NCI-H2029 (cell line): ENCODE measurements around the gene OR2V1.
"Not testable (repeated sequence)": the region's sequence is repeated elsewhere in the genome, so short reads cannot be mapped to it uniquely, and the experiment has no call there.

ENCODE experiments used
- DNase-seq: peaks from one replicate; lab custom pipeline; 2025; lab: John Stamatoyannopoulos, UW

Gene OR2V1

DNA sequence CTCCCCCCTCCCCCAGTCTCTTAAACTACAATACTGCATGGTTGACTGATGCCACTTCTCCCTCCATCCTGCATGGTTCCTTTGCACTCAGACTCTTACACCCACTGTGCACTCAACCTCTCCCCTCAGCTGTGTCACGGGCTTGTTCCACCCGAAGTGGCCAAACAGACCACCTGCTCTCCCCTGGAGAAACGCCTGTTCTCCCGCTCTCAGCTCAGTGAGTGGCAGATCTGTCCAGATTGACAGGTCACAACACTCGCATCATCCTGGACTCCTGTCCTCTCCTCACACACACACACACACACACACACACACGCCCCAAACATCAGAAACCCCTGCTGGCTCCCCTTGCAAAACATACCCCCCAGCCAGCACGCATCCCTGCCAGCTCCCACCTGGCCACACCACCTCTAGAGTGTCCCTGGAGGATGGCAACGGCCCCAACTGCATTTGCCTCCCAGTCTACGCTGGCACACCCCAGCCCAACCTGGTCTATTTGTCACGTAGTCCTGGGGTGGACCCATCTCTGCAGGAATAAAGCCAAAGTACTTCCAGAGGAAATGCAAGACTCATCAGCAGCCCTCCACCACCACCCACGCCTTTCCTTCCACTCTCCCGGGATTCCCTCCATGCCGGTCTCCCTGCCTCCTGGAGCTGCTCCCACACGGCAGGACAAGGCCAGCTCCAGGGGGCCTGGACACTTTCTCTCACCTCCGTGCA lies 2.9 kb downstream of the OR2V1 start:
- DNase-seq: no peak

DNA sequence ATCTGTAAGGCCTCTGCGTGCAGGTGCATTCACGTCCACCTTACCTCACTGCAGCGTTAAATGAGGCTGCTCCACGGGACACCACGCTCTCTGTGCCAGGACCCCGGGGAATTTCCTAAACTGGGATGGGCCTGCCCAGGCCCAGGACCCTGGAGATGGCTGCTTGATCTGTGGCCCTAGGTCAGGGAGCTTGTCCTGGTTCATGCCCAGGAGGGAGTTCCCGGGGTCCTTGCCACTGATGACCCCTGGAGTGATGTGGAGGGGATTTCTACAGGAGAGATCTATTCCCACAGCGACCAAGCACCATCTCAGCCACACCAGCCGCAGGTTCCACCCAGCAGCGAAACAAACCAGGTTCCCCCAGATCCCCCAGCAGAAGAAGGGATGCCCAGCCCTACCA lies 3.5 kb downstream of the OR2V1 start:
- DNase-seq: no peak

DNA sequence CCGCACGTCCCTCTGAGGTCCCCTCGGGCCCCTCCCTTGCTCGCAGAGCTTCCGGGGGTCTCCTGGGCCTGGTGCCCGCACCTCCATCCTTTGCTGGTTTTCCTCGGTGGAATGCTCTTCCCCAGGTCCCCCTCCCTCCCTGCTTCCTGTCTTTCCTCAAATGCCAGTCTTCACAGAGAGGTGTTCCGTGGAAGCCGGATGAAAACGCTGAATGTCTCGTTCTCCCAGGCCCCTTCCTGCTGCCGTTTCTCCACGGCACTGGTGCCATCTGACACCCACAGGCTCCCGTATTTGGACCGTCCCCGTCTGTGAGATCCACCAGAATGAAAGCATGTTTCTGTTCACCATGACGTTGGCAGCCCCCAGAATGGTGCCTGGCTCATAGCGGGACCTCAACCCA lies 4.1 kb downstream of the OR2V1 start:
- no peak for DNase-seq

DNA sequence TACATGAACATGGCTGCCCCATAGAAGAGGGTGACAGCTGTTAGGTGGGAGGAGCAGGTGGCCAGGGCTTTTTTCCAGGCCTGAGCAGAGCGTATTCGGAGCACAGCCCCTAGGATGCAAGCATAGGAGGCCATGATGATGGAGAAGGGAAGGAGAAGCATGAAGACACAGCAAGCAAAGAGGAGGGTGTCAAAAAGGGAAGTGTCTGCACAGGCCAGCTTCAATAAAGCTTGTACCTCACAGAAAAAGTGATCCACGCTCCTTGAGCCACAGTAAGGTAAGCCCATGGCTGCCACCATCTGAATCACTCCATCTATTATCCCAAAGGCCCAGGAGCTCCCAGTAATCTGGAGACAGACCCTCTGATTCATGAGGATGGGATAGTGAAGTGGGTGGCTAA lies 6.4 kb downstream of the OR2V1 start:
- DNase-seq: no peak

DNA sequence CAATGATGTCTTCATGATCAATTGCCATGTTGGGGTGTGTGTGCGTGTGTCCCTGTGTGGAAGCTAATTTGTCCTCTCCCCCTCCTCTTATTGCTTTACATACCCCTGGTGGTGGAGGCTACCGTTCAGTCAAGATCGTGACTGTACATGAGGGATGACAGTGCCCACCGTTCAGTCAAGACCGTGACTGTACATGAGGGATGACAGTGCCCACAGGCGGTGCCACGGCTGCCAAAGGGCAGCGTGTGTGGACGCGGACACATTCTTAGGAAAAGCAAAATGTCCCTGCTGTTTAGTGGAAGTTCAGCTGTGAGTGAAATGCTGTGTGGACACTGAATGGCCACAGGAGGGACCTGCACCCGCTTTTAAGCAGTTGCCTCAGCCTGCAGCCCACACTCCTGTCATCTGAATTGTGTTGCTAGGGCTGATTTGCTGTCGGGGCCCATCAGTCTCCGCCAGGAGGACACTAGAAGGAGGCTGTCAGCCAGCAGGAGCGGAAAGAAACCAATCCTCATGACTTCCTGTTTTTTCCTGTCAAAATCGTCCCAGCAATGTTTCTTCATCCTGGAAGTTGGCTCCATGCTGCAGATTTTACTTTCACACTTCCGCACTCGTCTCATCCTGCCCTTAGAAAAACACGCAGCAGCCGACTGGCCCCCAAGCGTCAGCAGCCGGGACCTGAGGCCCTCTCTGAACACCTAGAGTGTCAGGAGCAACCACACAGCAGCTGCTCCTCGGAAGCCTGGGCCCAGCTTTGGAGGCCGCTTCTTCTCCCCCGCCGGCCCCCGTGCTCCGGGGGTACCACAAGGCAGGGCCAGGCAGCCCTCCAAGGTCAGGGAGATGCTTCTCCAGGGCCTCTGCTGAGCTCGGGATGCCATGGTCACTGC lies 9.1 kb downstream of the OR2V1 start:
- no peak for DNase-seq

DNA sequence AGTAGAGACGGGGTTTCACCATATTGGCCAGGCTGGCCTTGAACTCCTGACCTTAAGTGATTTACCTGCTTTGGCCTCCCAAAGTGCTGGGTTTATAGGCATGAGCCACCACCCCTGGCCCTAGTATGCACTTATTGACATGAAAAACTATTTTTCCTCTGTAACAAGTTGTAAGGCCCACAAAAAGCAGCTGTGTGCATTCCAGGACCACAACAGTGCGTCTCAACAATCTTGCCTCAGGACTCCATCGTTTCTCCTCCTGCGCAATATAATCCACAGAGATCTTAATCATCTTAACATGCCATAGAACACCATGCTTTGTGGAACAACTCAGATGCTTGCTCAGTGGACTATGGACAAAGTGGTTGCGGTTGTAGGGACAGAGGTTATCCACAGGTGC lies 10.2 kb downstream of the OR2V1 start:
- DNase-seq: no peak

DNA sequence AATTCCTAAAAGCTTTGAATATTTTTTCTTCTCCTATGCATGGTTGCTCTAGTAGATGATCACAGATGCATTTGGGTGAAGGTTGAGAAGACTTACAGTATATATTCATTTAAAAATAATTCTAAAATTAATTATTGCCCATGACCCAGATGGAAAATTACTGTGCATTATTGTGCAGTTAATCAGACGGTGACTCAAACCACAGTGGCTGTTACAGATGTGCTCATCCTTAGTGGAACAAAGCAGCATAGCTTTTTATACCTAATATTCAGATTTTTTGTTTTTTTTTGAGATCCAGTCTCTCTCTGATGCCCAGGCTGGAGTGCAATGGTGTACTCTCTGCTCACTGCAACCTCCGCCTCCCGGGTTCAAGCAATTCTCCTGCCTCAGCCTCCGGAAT lies 10.7 kb downstream of the OR2V1 start:
- DNase-seq: no peak

DNA sequence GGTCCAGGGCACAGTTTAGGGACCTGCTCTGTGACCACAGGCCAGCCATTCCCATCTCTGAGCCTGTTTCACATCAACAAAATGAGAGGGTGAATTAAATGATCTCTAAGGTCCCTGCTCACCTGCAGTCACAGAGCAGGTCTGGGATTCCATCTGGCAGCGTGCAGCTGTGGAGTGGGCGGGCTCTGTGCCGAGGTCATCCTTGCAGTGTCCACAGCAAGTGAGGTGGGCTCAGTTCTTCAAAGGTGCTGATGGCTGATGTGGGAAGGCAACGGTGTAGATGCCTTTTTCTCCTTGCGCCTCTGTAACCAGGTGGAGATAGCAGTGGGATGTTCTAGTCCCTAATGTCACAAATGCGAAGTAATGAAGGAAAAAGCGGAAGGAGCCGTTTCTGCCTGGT lies 11.9 kb downstream of the OR2V1 start:
- DNase-seq: no peak

DNA sequence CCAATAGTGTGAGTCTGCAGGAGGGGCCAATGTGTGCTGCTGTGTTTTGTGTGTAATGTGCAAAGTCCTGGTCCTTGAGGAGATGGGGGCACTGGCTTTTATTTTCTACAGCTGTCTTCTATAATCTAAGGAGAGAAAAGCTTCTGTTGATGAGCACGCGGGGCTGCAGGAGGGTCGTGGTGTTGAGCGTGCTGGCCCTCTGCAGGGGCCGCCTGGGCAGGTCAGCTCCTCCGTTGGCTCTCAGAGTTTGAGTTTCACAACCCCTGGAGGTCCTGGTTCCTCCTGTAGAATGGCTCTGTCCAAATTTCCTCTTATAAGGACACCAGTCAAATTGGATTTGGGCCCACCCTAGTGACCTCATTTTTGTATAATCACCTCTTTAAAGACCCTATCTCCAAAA lies 12.6 kb downstream of the OR2V1 start:
- DNase-seq: no peak

DNA sequence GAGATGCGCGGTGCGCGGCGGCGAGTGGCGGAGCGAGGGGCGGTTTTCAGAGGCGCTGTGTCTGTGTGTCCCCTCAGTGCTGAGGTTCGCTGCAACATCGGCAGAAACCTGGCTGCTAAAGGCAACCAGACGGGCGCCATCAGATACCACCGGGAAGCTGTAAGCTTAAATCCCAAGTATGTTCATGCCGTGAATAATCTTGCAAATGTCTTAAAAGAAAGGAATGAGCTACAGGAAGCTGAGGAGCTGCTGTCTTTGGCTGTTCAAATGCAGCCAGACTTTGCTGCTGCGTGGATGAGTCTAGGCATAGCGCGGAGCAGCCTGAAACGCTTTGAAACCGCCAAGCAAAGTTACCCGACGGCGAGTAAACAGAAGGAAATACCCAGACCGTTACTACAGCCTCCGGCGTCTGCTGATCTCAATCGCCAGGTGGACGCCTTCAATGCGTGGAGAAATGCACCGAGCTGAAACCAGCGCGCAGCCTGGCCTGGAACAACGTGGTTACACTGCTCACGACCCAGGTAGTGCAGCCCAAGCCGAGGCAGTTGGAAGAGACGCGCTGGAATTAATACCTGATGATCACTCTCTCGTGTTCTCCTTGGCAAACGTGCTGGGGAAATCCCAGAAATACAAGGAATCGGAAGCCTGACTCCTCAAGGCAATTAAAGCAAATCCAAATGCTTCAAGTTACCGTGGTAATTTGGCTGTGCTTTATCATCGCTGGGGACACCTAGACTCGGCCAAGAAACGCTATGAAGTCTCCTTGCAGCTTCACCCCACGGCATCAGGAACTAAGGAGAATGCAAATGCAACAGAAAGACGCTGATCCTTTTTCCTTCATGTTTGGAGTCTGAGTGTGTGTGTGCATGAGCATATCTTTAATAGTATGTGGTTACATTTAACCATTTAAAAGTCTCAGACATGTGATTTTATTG lies 15.9 kb downstream of the OR2V1 start:
- no peak for DNase-seq

DNA sequence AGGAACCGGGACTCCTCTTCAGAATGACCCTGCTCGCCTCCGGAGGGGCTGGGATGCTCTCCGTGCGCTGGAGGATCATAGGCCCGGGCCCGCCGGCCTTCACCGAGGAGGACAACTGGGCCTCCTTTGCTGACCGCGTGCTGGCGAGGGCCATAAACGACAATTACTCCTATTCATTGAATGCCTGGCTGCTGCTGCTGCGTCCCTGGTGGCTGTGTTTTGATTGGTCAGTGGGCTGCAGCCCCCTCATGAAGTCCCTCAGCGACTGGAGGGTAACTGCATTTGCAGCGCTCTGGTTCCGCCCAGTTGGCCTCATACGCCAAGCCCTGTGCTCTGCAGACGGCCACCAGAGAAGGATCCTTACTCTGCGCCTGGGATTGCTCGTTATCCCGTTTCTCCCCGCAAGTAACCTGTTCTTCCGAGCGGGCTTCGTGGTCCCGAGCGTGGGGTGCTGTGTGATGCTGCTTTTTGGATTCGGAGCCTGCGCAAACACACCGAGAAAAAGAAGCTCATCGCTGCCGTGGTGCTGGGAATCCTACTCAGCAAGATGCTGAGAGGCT lies 16.6 kb downstream of the OR2V1 start:
- no peak for DNase-seq

DNA sequence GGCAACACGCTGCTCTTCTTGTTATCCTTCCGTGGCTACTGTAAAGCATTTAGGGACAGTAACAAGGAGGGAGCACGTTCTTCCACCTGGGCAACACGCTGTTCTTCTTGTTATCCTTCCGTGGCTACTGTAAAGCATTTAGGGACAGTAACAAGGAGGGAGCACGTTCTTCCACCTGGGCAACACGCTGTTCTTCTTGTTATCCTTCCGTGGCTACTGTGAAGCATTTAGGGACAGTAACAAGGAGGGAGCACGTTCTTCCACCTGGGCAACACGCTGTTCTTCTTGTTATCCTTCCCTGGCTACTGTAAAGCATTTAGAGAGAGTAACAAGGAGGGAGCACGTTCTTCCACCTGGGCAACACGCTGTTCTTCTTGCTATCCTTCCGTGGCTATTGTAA lies 17.4 kb downstream of the OR2V1 start:
- DNase-seq: not testable (repeated sequence)

DNA sequence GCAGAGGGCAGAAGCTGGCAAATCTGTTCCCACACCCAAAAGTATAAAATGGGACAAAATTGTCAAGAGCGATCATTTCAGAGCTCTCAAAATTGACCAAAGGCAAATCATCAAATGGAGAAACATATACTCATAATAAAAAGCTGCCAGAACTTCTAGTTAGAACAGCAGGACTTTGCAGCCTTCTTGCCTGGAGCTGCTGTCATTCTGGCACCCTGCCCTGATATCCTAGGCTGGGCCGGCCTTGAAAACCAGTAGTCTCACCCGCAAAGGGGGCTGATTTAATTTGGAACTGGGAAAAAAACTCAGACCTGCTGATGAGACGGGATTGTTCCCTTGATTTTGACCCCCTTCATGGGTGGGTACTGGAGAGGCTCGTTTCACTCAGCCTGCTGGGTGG lies 18.5 kb downstream of the OR2V1 start:
- DNase-seq: no peak

DNA sequence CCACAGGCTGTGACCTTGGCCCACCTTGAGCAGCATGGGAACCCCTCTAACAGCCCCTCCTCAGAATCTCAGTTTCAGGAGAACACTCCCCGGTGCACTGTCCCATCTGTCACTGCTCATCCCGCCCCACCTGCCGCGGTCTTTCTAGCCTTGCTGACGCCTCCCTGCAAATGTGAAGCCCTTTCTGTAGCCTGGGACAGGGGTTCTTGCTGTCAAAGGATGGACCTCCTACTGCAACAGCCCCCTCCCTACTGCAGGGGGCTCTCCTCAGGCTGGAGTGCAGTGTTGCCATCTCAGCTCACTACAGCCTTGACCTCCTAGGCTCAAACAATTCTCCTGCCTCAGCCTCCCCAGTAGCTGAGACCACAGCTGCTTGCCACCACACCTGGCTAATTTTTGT lies 20.0 kb downstream of the OR2V1 start:
- no peak for DNase-seq

DNA sequence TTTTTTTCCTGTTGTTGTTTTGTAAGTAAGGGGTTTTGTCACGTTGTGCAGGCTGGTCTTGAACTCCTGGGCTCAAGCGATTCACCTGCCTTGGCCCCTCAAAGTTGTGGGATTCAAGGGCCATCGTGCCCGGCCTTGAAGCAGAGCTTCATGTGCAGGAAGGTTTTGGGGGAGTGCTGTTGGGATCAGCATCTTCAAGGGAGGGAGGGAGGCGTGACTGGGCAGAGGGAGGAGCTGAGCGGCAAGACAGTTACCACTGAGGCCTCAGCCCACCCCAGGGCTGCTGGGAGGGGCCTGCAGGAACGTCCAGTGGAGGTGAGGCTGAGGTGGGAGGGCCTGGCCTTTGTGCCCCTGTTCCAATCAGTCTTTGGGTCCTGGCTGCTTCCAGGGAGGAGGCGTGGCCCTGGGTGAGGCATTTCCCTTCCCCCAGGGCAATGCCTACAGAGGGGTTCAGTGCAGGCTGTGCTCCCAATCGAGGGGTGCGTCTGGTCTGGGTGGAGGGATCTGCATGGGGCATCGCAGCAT lies 21.4 kb downstream of the OR2V1 start:
- no peak for DNase-seq

DNA sequence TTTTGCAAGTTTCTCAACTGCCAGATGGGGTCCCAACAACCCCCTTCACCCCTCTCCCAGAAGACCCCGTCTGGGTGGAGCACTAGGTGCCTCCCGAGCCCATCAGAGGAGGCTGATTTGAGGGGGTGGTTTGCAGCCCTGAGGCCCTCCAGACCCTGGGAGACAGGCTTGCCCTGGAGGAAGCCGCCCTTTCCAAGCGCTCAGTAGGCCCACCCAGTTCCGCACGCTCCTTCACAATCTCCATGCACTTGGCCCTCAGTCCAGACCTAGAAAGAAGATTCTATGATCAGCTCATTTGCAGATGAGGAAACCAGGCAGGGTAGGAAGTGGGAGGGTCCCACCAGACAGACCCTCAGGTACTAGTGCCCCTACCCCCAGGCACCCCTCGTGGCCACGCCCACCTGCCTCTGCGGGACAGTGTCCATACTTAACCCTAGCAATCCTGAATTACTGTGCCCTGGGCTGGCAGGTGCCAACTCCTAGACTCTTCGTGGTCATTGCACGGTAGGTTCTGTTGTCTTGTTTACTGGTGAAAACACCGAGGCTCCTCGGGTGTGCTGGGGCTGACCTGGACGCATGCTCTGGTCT lies 22.3 kb downstream of the OR2V1 start:
- no peak for DNase-seq

DNA sequence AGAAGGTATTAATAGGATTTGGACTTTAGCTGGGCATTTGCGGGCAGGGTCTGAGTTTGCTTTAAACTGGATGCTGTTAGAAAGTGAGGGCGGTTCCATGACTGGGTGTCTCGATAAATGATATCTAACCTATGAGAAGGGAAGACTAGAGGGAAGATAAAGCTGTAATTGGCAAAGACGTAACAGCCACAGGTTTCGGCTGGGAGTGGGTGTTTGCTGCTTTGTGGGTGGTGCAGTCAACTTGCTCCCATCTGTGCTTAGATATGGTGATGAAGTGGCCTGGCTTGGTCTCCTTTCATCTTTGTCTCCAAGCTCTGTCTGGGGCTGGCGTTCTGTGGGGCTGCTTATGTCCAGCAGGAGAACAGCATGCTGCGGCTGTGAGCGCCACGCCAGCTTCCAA lies 23.3 kb downstream of the OR2V1 start:
- no peak for DNase-seq

DNA sequence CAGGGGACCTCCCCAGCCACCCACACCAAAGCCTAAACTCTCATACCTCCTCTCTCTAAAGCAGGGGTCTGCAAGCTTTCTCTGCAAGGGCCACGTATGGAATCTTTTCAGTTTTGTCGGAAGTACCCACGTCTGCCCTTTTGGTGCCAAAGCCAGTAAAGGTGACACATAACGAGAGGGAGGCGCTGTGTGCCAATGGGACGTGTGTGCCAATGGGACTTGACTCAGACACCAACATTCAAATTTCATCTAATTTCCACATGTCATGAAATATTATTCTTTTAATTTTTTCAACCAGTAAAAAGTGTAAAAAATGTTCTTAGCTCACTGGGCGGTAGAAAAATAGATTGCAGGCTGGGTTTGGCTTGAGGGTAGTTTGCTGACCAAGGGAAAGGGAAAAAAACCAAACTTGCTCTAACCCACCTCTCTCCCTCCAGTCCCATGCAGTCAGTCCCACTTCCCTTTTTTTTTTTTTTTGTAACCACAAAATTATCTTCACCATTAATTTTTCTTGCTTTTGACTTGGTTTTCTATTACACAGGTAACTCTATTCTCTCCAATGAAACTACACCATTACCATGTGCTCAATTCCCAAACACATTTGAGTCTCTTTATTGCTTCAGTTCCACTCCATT lies 25.5 kb downstream of the OR2V1 start:
- no peak for DNase-seq

DNA sequence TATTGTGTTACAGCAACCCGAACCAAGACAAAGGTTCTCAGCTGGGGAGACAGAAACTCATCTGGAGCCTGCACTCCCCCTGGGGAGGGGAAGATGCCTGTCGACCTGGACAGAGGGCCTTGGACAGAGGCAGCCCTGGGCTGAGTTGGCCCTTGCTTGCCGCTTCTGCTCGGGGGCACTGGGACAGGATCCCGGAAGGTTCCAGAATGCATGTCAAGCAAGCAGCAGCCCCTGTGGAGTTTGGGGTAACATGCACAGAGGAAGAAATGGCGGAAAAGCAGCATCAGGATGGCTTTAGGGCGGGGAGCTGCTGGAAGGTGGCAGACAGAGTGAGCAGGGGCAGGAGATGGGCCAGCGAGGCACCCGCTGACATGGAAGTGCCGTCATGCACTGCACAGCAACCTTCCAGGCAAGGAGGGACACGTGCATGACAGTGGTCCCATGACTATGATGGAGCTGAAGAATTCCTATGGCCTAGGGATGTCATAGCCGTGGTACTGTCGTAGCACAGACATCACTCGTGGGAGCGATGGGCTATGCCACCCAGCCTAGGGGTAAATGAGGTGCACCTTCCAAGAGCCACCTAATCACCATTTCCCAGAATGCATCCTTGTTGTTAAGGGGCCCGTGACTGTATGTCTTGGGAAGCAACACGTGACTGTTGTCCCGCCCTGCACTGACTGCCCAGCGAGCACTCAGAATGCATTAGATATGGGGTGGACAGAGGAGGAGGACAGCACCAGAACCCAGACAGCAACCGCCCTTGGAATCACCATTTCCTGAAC lies 26.2 kb downstream of the OR2V1 start:
- not testable (repeated sequence) for DNase-seq

DNA sequence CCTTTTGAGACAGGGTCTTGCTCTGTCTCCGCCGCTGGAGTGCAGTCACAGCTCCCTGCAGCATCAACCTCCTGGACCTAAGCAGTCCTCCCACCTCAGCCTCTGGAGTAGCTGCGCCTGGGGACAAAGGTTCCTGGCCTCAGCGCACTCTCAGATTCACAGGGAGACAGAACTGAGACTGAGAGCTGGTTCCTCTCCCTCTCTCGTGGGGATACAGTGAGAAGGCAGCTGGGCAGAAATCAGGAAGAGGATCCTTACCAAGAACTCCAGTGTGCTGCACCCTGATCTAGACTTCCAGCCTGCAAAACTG lies 26.8 kb downstream of the OR2V1 start:
- DNase-seq: not testable (repeated sequence)
